Measurements from ENCODE around the gene AIG1. TPM values are rescaled to one million over a fixed set of nuclear protein-coding genes. Genes with fewer than 3 reads are reported as not detected.

Gene AIG1
- total and polyA plus RNA-seq, 4 donors = 19.9 to 31.7 (median 27.3) TPM

- no peaks in the 10 kb centered on the region for H3K27me3 ChIP-seq (ENCODE audit: control insufficient read depth in 3 of 3, insufficient read depth in 3 of 3, low read length in 2 of 3)
- no peak for TF ChIP-seq CTCF (IDR thresholded peaks at IDR 0.05; ENCODE audit: control extremely low read depth, extremely low read depth)
- no peak overlapping the region for H3K4me3 ChIP-seq
- no peak overlapping the region for H3K9ac ChIP-seq (ENCODE audit: insufficient read depth in 1 of 2, low read length in 2 of 2)
- peaks cover 0 to 13% (median 0%) of the 10 kb centered on the region in 5 donors for H3K4me1 ChIP-seq (ENCODE audit: control insufficient read depth in 5 of 5, insufficient read depth in 5 of 5, low read length in 5 of 5)
- H3K27ac ChIP-seq (ENCODE audit: low read depth in 1 of 2, low read length in 1 of 2) = no peak overlapping the region
- no peaks in the 10 kb centered on the region for H3K9me3 ChIP-seq (ENCODE audit: control insufficient read depth in 4 of 4, insufficient read depth in 3 of 4, low read length in 3 of 4)
- WGBS, 2 donors = 72 to 84% methylated on average over 2 of the region's 2 CpGs
- ATAC-seq (ENCODE audit: insufficient read depth, low FRiP score) = no peak
- peak in 2 of 3 donors; percentile 17 to 18 for DNase-seq
- no peaks in the 10 kb centered on the region for H3K36me3 ChIP-seq (ENCODE audit: control insufficient read depth in 4 of 4, insufficient read depth in 4 of 4, low read length in 4 of 4)
Measured at GRCh38 chr6:143107440-143107839, 46.8 kb downstream of the AIG1 start.

- Histone ChIP-seq H3K4me3 (no peak overlapping the region), H3K27ac (ENCODE audit: low read depth in 1 of 2, low read length in 1 of 2) (no peak overlapping the region), H3K9me3 (ENCODE audit: control insufficient read depth in 4 of 4, insufficient read depth in 3 of 4, low read length in 3 of 4) (no peaks in the 10 kb centered on the region), H3K36me3 (ENCODE audit: control insufficient read depth in 4 of 4, insufficient read depth in 4 of 4, low read length in 4 of 4) (no peaks in the 10 kb centered on the region), H3K9ac (ENCODE audit: insufficient read depth in 1 of 2, low read length in 2 of 2) (no peak overlapping the region), H3K4me1 (ENCODE audit: control insufficient read depth in 5 of 5, insufficient read depth in 5 of 5, low read length in 5 of 5) (peaks cover 0 to 13% (median 0%) of the 10 kb centered on the region in 5 donors), H3K27me3 (ENCODE audit: control insufficient read depth in 3 of 3, insufficient read depth in 3 of 3, low read length in 2 of 3) (no peaks in the 10 kb centered on the region)
- peak; percentile 14 to 80 (median 80) for DNase-seq
- no peak for ATAC-seq (ENCODE audit: insufficient read depth, low FRiP score)
- no peak for TF ChIP-seq CTCF (IDR thresholded peaks at IDR 0.05; ENCODE audit: control extremely low read depth, extremely low read depth)
- WGBS, 2 donors = 75 to 76% methylated on average over 6 of the region's 6 CpGs
Measured at GRCh38 chr6:143107911-143108761, 47.4 kb downstream of the AIG1 start.

GRCh38 chr6:143109196-143109595 is 48.5 kb downstream of the AIG1 start:
- H3K4me3 ChIP-seq = no peak overlapping the region
- 90 to 96% methylated on average over 4 of the region's 4 CpGs for WGBS, 2 donors
- ATAC-seq (ENCODE audit: insufficient read depth, low FRiP score) (no peak), DNase-seq (no peak)
- peaks cover 0 to 13% (median 0%) of the 10 kb centered on the region in 5 donors for H3K4me1 ChIP-seq (ENCODE audit: control insufficient read depth in 5 of 5, insufficient read depth in 5 of 5, low read length in 5 of 5)
- H3K27ac ChIP-seq (ENCODE audit: low read depth in 1 of 2, low read length in 1 of 2) = no peak overlapping the region
- no peaks in the 10 kb centered on the region for H3K9me3 ChIP-seq (ENCODE audit: control insufficient read depth in 4 of 4, insufficient read depth in 3 of 4, low read length in 3 of 4)
- H3K9ac ChIP-seq (ENCODE audit: insufficient read depth in 1 of 2, low read length in 2 of 2) = no peak overlapping the region
- no peak for TF ChIP-seq CTCF (IDR thresholded peaks at IDR 0.05; ENCODE audit: control extremely low read depth, extremely low read depth)
- H3K36me3 ChIP-seq (ENCODE audit: control insufficient read depth in 4 of 4, insufficient read depth in 4 of 4, low read length in 4 of 4) = no peaks in the 10 kb centered on the region
- no peaks in the 10 kb centered on the region for H3K27me3 ChIP-seq (ENCODE audit: control insufficient read depth in 3 of 3, insufficient read depth in 3 of 3, low read length in 2 of 3)
